Activated naive CD4-positive, alpha-beta T cell treated with anti-CD3 and anti-CD28 coated beads, Interleukin-2, amount 10 ng/mL, durations not matched to agents 7 days and 5 days (primary cell): ENCODE measurements around the gene PSMB11.
A peak's percentile ranks its signal among the peaks of the same experiment; 100 is the strongest.

Experiments used
- CTCF ChIA-PET: fragments of 350-600 bp; sonication (Branson Sonifier 250); formaldehyde crosslinking; loops from one replicate; lab custom pipeline; 2021; ENCODE audit warnings: antibody characterized with exemption; lab: Charles Lee
- DNase-seq: peaks from one replicate; pipeline ENCODE4 v3.0.0-alpha.2; 2020
- H3K27ac Mint-ChIP-seq: one replicate; pipeline ENCODE4 v1.8.0; 2021; ENCODE audit warnings: mild to moderate bottlenecking, moderate library complexity, mixed read lengths
- H3K27me3 Mint-ChIP-seq: one replicate; pipeline ENCODE4 v1.8.0; 2021; ENCODE audit warnings: mild to moderate bottlenecking, mixed read lengths
- H3K36me3 Mint-ChIP-seq: one replicate; pipeline ENCODE4 v1.8.0; 2021; ENCODE audit warnings: mixed read lengths
- H3K4me1 Mint-ChIP-seq: one replicate; pipeline ENCODE4 v1.8.0; 2021; ENCODE audit warnings: mixed read lengths
- H3K4me3 Mint-ChIP-seq: one replicate; pipeline ENCODE4 v1.8.0; 2021; ENCODE audit warnings: mild to moderate bottlenecking, moderate library complexity, mixed read lengths
- H3K9me3 Mint-ChIP-seq: one replicate; pipeline ENCODE4 v1.8.0; 2021; ENCODE audit warnings: mixed read lengths

Gene PSMB11

DNA sequence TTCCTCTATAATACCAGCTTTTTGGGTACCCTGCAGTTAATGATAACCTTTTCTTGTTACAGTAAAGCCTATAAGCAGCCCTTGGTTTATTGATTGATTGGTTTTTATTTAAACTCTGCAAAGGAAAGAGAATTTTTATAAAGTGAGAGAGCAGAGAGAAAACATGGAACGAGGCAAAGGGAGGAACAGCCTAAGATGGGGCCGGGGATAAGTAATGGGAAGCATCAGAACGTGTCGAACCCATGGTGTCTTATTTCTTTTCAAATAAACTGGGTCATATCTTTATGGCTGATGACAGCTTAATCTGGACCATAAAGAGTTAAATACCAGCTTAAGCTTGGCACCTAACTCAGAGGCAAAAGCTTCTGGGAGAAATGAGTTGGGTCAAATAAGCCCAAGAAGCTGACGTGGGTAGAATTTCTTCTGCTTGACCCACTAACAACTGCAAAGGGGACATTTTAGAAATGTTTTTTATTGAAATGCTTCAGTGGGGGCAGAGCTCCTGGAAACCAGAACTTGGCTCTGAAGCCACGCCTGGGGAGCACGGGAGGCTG lies 20.0 kb upstream of the PSMB11 start:
- Mint-ChIP-seq H3K36me3 (peaks cover 35% of the 10 kb centered on the region), H3K4me3 (no peak overlapping the region), H3K27ac (peak overlapping the region; percentile 76), H3K27me3 (no peaks in the 10 kb centered on the region), H3K4me1 (peaks cover 50% of the 10 kb centered on the region), H3K9me3 (no peaks in the 10 kb centered on the region)
- CTCF ChIA-PET: interaction anchor here (0.9 to 2.7 kb wide), 6 partner anchors 9 to 49 kb away, joined by 3 to 15 read pairs (median 5); no protein-coding TSS in a partner anchor
- no peak for DNase-seq

DNA sequence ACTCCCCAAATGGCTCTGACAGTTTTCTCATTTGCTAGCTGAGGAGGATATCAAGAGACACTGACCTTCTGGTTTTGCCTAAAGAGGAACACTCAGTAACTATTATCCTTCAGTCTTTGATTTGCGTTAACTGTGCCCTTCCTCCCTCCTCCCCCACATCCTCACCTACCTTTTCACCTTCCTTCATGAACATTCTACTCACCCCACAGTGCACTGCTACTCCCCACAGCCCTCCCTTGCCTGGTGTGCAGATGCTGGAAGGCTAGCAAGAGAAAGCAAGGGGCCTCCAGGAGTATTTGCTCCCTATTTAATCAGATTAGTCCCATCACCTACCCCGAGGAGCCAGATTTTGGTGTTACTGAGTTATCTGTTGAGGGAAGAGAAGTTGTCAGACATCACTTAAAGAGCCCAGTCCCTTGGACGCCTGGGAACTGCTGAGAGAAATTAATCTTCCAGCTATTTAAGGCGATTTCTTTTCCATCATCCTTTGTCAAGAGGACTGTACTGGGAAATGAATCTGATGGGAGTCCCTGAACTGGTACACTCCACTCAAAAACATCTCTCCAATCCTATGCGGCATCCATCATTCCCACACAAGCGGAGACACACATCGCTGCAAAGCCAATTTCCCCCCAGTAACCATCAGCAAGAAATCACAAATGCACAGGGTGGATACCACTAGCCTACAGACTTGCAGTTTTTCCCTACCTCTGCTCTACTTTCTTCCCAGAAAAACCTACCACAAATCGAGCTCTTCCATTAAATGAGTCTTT lies 18.8 kb upstream of the PSMB11 start:
- CTCF ChIA-PET: interaction anchor here (0.8 to 2.7 kb wide), 5 partner anchors 16 to 50 kb away, joined by 3 to 9 read pairs (median 4); no protein-coding TSS in a partner anchor
- Mint-ChIP-seq H3K27ac (no peak overlapping the region), H3K4me1 (peaks cover 57% of the 10 kb centered on the region), H3K4me3 (no peak overlapping the region), H3K27me3 (no peaks in the 10 kb centered on the region), H3K9me3 (no peaks in the 10 kb centered on the region), H3K36me3 (peaks cover 39% of the 10 kb centered on the region)
- DNase-seq: no peak

DNA sequence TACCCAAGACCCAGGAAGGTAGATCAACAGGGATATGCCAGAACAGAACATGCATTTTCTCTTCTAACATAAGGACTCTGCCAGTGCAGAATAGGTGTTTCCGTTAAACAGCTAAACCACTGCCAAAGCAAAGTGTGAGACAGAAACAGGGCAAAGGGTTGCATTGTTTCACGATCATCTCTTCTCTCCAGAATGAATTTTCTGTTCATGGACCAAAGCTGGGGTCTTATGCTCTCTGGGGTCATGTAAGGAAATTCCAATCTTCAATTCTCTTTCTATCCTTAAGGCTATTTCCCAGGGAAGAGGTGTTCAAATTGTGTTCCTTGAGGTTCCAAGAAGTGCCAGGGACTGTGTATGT lies 18.2 kb upstream of the PSMB11 start:
- no peak for DNase-seq
- H3K9me3 Mint-ChIP-seq: no peaks in the 10 kb centered on the region
- H3K4me1 Mint-ChIP-seq: peaks cover 61% of the 10 kb centered on the region
- H3K4me3 Mint-ChIP-seq: no peak overlapping the region
- H3K27ac Mint-ChIP-seq: no peak overlapping the region
- H3K27me3 Mint-ChIP-seq: no peaks in the 10 kb centered on the region
- CTCF ChIA-PET: interaction anchor here (0.8 to 2.7 kb wide), 6 partner anchors 15 to 51 kb away, joined by 3 to 10 read pairs (median 5); no protein-coding TSS in a partner anchor
- H3K36me3 Mint-ChIP-seq: peaks cover 41% of the 10 kb centered on the region

DNA sequence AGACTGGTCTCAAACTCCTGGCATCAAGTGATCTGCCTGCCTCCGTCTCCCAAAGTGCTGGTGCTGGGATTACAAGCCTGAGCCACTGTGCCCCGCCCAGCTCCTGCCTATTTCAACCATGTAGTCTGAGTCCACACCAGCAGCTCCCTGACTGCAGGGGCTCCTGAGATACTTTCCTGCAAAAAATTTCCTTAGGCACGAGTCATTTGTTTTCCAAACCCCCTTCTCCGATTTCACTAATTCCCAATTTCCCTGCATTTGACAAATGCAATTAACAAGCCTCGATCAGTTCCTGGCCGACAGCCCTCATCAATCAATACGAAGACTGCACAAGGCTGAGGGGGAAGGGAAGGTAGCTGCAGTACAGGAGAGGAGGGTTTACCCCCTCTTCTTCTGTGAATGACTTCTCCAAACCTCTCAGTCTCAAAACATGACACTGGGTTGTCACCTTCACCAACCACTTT lies 17.4 kb upstream of the PSMB11 start:
- Mint-ChIP-seq H3K27ac (peak overlapping the region; percentile 56), H3K36me3 (peaks cover 49% of the 10 kb centered on the region), H3K9me3 (no peaks in the 10 kb centered on the region), H3K27me3 (no peaks in the 10 kb centered on the region), H3K4me3 (no peak overlapping the region), H3K4me1 (peaks cover 70% of the 10 kb centered on the region)
- DNase-seq: no peak
- CTCF ChIA-PET: interaction anchor here (0.7 to 2.7 kb wide), 7 partner anchors 12 to 95 kb away, joined by 4 to 10 read pairs (median 4); partner anchors contain the start of gene PRMT5

DNA sequence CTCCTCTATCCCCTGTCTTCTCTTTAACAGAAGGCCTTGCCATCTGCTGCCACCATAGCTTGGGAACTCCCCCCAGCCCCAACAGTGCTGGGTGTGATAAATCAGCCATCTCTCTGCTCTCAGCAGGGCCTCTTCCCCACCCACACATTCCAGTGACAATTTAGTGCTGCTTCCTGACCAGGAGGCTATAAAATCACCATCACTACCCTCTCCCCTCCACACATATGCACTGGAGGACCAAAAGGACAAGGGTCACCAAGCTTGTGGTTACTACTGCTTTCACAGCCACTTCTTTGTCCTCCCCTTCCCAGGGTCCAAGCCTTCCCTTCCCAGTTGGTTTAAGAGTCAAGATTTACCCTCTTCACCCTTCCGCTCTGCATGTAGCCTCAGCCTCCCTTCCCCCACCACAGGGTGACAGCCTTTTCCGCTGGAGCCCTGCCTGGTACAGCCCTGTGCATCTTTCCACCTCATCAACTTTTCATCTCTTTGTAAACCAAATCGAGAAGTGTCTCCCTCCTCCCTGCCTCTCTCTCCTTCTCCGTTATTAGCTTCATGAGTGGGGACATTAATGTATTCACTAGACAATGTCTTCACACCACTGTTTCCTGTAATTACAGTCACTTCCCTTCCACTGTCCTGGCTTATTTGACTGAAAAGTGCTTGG lies 16.7 kb upstream of the PSMB11 start:
- Mint-ChIP-seq H3K4me3 (no peak overlapping the region), H3K4me1 (peaks cover 67% of the 10 kb centered on the region), H3K27me3 (no peaks in the 10 kb centered on the region), H3K27ac (peak overlapping the region; percentile 56), H3K36me3 (peaks cover 49% of the 10 kb centered on the region), H3K9me3 (no peaks in the 10 kb centered on the region)
- DNase-seq: no peak
- CTCF ChIA-PET: interaction anchor here (1.3 to 1.7 kb wide), 4 partner anchors 12 to 96 kb away, joined by 3 to 10 read pairs (median 4); partner anchors contain the start of gene PRMT5

DNA sequence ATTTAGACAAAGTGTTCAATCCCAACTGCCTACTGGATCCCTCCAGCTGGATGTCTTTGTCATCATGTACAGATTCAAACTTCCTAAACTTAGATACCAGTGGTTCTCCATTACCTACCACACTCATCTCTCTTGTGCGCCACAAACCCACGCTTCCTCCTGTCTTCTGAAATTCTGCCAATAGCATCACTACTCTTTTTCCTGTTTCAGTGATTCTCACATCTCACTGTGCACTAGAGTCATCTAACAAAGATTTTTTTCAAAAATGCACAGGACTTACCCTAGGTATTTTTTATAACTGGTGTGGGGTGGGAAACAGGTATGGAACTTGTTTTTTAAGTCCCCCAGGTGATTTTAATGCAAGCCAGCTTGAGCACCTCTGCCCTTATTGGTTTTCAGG lies 13.2 kb upstream of the PSMB11 start:
- DNase-seq: peak; percentile 25
- H3K27me3 Mint-ChIP-seq: no peaks in the 10 kb centered on the region
- H3K36me3 Mint-ChIP-seq: peaks cover 56% of the 10 kb centered on the region
- H3K4me3 Mint-ChIP-seq: no peak overlapping the region
- H3K9me3 Mint-ChIP-seq: no peaks in the 10 kb centered on the region
- CTCF ChIA-PET: interaction anchor here (1.0 to 2.1 kb wide), 7 partner anchors 8 to 99 kb away, joined by 3 to 5 read pairs (median 3); no protein-coding TSS in a partner anchor
- H3K4me1 Mint-ChIP-seq: peaks cover 57% of the 10 kb centered on the region
- H3K27ac Mint-ChIP-seq: peak overlapping the region; percentile 57

DNA sequence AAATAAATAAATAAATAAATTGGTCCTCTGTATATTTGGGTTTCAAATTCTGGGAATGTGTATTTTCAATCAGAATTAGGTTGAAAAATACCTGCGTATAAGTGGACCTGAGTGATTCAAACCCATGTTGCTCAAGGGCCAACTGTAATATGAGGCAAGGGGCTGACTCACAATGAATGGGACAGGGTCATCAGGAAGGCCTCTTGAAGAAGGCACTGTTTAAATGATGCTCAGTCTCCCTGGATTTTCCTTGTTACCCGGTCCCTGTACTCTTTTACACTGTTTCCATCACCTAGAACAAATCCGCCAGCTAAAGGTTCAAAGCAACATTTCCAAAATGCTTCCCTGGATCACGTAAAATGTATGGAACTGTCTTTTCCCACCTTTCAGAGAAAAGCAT lies 11.1 kb upstream of the PSMB11 start:
- peaks cover 43% of the 10 kb centered on the region for H3K36me3 Mint-ChIP-seq
- H3K9me3 Mint-ChIP-seq: no peaks in the 10 kb centered on the region
- H3K4me1 Mint-ChIP-seq: peaks cover 54% of the 10 kb centered on the region
- DNase-seq: no peak
- CTCF ChIA-PET: interaction anchor here (0.9 kb wide), 1 partner anchor 9 kb away, joined by 5 read pairs; no protein-coding TSS in a partner anchor
- no peak overlapping the region for H3K27ac Mint-ChIP-seq
- no peak overlapping the region for H3K4me3 Mint-ChIP-seq
- no peaks in the 10 kb centered on the region for H3K27me3 Mint-ChIP-seq

DNA sequence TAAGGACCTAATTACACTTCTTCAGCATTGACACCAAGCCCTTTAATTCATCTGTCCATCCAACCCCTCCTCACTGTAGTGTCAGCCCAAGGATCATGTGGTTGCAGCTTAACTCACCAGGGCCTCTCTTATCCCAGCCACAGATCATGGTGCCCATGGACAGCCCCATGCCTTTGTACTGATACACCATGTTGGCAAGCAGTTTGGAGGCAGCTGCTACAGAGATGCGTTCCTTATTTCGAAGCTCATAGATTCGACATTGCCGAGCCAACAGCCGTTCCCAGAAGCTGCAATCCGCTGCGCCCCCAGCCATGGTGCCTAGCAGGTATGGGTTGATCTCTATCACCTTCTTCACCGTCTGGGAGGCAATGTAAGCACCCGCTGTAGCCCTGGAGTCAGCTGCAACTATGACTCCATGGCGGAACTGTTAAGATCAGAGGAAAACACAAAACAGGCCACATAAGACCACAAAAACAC lies 8.7 kb upstream of the PSMB11 start:
- Mint-ChIP-seq H3K4me3 (peak overlapping the region; percentile 71), H3K27ac (peak overlapping the region; percentile 95), H3K36me3 (peaks cover 34% of the 10 kb centered on the region), H3K4me1 (peaks cover 51% of the 10 kb centered on the region), H3K9me3 (no peaks in the 10 kb centered on the region), H3K27me3 (no peaks in the 10 kb centered on the region)
- CTCF ChIA-PET: interaction anchor here (0.6 to 1.5 kb wide), 6 partner anchors 13 to 80 kb away, joined by 3 to 6 read pairs (median 4); no protein-coding TSS in a partner anchor
- DNase-seq: no peak

DNA sequence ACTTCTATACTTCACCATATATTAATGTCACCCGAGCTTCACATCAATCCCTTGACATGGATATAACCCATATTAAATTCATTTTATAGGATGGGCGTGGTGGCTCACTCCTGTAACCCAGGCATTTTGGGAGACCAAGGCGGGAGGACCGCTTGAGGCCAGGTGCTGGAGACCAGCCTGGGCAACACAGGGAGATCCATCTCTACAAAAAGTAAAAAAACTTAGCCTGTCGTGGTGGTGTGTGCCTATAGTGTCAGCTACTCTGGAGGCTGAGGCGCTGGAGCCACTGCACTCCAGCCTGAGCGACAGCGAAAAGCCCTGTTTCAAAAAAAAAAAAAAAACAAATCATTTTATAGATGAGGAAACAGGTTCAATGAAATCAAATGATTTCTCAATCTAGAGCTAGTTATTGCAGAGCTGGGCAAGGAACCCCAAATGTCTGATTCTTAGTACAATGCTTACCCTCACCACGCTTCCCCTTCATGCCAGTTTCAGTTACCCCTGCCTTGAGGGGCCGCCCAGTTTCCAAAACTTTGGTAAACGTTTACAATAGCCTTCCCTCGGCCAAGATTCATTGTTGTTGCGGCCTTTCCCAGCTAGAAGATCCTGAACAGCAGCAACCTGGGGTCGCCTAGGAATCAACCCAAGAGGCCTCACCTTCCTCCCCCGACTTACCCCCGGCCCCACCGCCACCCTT lies 8.1 kb upstream of the PSMB11 start:
- no peak for DNase-seq
- H3K27ac Mint-ChIP-seq: peak overlapping the region; percentile 95
- H3K4me1 Mint-ChIP-seq: peaks cover 46% of the 10 kb centered on the region
- H3K4me3 Mint-ChIP-seq: peak overlapping the region; percentile 71
- H3K36me3 Mint-ChIP-seq: peaks cover 30% of the 10 kb centered on the region
- no peaks in the 10 kb centered on the region for H3K9me3 Mint-ChIP-seq
- CTCF ChIA-PET: interaction anchor here (0.6 to 1.5 kb wide), 6 partner anchors 13 to 81 kb away, joined by 3 to 6 read pairs (median 4); no protein-coding TSS in a partner anchor
- H3K27me3 Mint-ChIP-seq: no peaks in the 10 kb centered on the region

DNA sequence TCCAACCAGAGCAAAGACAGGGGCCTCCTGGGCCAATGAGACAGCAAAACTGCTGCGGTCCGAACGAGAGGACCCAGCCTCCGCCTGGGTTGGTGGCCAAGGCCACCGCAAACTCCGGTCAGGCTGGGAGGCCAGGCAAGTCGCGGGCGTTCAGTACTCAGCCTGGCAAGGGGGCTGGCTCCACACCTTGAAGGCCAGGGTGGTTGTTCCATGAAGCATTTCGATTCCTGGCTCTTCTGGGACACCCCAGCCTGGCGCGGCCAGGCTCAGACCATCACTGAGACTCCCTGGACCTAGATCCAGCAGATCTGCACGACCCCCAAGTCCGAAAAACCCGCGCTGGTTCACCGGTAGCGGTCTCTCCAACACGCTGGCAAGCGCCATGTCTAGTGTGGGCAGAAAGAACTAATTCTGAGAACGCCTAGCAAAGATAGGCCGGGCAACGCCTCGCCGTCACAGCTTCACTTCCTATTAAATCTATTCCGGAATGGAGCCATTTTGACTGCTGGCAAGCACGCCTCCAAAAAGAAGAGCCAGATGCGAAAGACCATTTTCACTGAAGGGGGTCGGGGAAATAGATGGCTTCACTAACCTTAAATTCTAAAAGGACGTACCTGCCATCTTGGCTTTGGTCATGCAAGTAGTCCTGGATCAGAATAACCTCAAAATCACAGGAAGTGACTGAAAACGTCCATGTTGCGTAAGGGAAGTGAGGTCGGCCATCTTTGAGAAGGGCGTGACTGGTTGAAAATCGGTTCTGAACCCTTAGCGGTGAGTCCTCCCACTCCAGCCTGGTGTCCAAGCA lies 7.3 kb upstream of the PSMB11 start, which contains the start of gene PSMB5:
PSMB5 (minus strand) TSS at position 403 of the 805 bp plus-strand sequence; CDS start at position 384, 19 bp downstream.
- H3K9me3 Mint-ChIP-seq: no peaks in the 10 kb centered on the region
- peaks cover 25% of the 10 kb centered on the region for H3K36me3 Mint-ChIP-seq
- peak within 1 kb of the TSS; percentile 71 for H3K4me3 Mint-ChIP-seq
- peaks cover 5% of the 10 kb centered on the region for H3K27me3 Mint-ChIP-seq
- H3K4me1 Mint-ChIP-seq: peaks cover 39% of the 10 kb centered on the region
- CTCF ChIA-PET: interaction anchor here (0.6 to 1.1 kb wide), 2 partner anchors 27 to 242 kb away, joined by 3 read pairs; no protein-coding TSS in a partner anchor
- DNase-seq: peak; percentile 93
- H3K27ac Mint-ChIP-seq: peak within 1 kb of the TSS; percentile 95

DNA sequence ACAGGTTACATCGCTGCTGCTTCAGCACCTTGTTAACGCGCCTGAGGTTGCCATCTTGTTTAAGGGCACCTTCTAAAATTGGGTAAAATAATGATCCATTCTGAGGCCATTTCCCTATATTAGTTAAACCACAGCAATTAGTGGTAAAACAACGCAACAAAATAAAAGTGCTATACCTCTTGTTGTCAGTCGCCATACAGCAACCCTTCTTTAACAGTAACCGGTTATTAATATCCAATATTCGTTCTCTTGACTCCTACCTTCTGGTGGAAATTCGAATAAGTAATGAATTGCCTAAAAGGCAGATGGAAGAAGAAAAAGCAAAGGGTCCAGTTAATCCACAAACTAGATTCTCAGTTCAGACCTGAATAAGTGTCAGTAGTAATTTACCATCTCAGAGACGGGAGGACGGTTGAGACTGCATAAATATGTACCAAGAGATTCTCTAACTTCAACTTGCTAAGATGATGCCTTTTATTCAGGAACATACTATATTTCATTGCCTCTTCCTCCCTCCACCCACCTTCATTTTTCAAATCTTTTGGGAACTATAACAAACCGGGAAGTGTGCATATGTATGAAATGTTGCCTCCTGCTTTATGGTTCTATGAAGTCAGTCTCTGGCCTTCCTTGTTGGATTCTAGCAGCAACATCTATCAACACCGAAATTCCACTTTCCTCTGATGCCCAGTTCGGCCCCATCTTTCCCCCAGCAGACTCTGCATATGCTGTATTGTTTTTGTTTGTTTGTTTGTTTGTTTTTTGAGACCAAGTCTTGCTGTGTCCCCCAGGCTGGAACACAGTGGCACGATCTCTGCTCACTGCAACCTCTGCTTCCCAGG lies 6.5 kb upstream of the PSMB11 start:
- H3K36me3 Mint-ChIP-seq: peaks cover 25% of the 10 kb centered on the region
- H3K27me3 Mint-ChIP-seq: peaks cover 5% of the 10 kb centered on the region
- CTCF ChIA-PET: interaction anchor here (0.6 to 1.5 kb wide), 2 partner anchors 14 to 241 kb away, joined by 3 read pairs; no protein-coding TSS in a partner anchor
- no peak for DNase-seq
- peaks cover 39% of the 10 kb centered on the region for H3K4me1 Mint-ChIP-seq
- H3K27ac Mint-ChIP-seq: peak overlapping the region; percentile 95
- H3K9me3 Mint-ChIP-seq: no peaks in the 10 kb centered on the region
- peak overlapping the region; percentile 71 for H3K4me3 Mint-ChIP-seq

DNA sequence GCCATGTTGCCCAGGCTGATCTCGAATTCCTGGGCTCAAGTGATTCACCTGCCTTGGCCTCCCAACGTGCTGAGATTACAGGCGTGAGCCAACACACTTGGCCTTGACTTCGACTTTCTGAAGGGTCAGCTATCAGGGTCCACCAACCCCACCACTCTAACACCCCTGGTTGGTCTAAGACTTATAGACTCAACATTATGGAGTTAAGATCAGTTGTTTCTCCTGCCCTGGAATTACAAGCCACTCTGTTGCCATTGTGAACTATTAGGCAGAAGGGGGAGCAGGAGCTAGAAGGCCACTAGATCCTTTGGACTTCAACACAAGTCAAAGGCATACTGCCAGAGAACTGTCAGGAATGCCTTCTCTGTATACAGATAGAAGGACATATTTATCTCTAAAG lies 1.9 kb upstream of the PSMB11 start:
- Mint-ChIP-seq H3K9me3 (no peaks in the 10 kb centered on the region), H3K4me1 (peaks cover 13% of the 10 kb centered on the region), H3K27me3 (peaks cover 31% of the 10 kb centered on the region), H3K4me3 (no peak overlapping the region), H3K36me3 (peaks cover 2% of the 10 kb centered on the region), H3K27ac (no peak overlapping the region)
- no peak for DNase-seq
- CTCF ChIA-PET: interaction anchor here (0.7 to 1.2 kb wide), 5 partner anchors 10 to 54 kb away, joined by 3 to 6 read pairs (median 4); no protein-coding TSS in a partner anchor
